GM19468 (cell line): ENCODE measurements around the gene PCBP2.
"Not testable (repeated sequence)": the region's sequence is repeated elsewhere in the genome, so short reads cannot be mapped to it uniquely, and the experiment has no call there.

Experiments
- ATAC-seq: cut with Tn5 transposase; IDR thresholded peaks from one replicate; pipeline ENCODE4 v1.9.1; 2021; ENCODE audit warnings: mild to moderate bottlenecking, moderate library complexity, moderate number of reproducible peaks; ENCODE audit not compliant: unreplicated experiment; ENCODE audit errors: extremely low read depth

Gene PCBP2

DNA sequence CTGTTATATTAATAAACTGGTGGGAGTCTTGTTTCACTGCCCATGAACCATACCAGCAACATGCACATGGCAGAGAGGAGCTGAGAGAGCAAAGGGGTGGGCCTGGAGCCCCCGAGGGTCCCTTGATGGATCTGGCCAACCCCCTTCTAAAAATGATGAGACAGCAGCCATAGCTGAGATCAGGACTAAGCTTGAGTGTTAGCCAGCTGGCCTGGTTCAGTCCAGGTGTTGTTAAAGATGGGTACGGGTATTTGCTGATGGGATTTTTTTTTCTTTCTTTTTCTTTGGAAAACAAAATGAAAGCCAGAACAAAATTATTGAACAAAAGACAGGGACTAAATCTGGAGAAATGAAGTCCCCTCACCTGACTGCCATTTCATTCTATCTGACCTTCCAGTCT, 16.0 kb downstream of the PCBP2 start:
- ATAC-seq, result no peak

- ATAC-seq, result no peak
Observed at GRCh38 chr12:53468282-53468681, 16.4 kb downstream of the PCBP2 start.

GRCh38 chr12:53472056-53472582, 20.2 kb downstream of the PCBP2 start:
- ATAC-seq, result no peak

- no peak for ATAC-seq
Observed at GRCh38 chr12:53474077-53474476, 22.2 kb downstream of the PCBP2 start.

DNA sequence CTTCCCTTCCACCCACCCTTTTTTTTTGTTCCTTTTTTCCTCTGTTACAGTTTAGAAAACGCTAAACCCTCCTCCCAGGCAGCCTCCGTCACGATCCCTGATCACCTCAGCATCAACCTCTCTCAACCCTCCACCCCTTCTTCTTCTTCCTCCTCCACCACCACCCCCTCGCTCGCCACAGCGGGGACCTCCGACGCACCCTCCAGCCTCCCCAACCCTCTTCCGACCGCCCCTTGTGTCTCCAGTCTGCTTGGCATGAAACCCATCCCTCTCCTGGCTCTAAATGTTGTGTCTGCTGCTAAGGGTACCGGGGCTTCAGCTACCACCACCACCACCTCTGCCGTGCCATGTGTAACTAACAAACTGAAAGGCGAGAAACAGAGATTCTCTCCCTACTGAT, 22.9 kb downstream of the PCBP2 start:
- no peak for ATAC-seq

GRCh38 chr12:53476769-53477209, 24.9 kb downstream of the PCBP2 start:
- no peak for ATAC-seq

DNA sequence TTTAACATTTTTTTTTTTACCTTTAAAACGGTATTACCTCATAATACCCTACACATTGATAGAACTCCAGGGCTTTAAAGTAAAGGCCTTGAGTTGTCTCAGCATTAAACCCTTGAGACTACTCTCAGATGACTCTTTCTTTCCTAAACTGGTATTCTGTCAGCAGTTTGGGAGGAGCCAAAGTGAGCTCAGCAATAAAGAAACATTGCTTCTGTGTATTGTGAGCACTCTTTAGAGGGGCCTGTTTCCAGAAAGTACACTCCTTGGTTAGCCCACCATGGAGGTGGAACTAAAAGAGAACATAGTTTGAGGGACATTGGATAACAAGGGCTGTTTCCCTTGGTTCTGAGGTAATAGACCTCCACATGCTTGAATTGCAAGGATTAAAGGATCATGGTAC, 27.0 kb downstream of the PCBP2 start:
- no peak for ATAC-seq

DNA sequence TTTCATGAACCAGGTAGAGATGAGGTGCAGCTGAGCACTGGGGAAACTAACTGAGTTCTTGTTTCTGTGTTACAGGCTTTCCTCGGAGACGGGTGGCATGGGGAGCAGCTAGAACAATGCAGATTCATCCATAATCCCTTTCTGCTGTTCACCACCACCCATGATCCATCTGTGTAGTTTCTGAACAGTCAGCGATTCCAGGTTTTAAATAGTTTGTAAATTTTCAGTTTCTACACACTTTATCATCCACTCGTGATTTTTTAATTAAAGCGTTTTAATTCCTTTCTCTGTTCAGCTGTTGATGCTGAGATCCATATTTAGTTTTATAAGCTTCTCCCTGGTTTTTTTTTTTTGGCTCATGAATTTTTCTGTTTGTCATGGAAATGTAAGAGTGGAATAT, 27.4 kb downstream of the PCBP2 start:
- ATAC-seq, result no peak

GRCh38 chr12:53480491-53481442, 28.9 kb downstream of the PCBP2 start:
- no peak for ATAC-seq

GRCh38 chr12:53481458-53481857, 29.6 kb downstream of the PCBP2 start:
- ATAC-seq, result not testable (repeated sequence)

- ATAC-seq, result no peak
Observed at GRCh38 chr12:53481939-53482586, 30.2 kb downstream of the PCBP2 start.

- no peak for ATAC-seq
Observed at GRCh38 chr12:53482626-53483168, 30.8 kb downstream of the PCBP2 start.

DNA sequence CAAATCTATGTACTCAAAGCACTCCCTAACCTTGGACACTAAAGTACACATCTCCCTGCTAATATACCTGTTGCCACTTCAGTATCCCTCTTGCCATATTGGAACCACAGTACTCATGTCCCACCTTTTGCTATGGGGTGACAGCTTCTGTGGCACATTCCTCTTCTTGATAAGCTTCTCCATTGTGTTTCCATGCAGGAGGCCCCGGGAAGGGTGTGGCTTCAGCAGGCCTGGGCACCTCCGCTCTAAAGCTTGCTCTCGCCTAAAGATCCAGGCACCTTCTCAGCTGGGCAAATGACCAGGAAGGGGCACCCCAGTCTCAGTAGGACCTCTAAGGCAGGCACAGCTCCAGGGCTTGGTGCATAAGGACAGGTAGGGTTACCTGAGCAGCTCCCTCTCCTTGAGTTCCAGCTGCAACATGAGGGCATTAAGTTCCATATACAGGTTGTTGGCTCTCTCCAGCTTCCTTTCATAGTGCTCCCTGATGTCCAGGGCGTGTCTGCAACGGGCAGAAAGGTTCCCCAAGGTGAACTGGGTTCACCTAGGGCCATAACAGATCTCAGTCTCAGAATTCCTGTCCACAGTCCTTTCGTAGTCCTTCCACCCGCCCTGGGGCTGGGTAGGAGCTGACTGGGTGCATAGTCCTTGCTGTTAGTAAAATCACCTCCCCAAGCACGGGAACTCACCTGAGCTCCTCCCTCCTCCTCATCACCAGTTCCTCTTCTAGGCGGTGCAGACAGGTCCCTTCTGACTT, 31.5 kb downstream of the PCBP2 start:
- ATAC-seq, result no peak

DNA sequence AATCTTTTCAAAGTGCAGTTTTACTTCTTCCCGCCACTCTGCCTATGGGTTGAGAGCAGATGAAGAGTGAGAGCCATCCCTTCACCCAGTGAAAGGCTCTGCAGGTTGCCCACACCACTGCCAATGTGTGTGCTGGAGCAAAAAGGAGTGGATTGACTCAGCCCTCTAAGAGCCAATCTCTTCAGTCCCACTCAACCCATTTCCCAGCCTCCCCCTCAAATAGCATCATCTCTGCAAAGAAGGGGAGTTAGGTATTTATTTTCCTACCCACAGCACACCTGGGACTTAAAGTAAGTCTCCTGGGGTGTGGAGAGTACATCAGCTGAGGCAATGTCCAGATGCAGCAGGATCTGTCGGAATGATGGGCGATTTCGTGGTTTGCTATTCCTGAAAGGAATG, 32.1 kb downstream of the PCBP2 start:
- no peak for ATAC-seq

DNA sequence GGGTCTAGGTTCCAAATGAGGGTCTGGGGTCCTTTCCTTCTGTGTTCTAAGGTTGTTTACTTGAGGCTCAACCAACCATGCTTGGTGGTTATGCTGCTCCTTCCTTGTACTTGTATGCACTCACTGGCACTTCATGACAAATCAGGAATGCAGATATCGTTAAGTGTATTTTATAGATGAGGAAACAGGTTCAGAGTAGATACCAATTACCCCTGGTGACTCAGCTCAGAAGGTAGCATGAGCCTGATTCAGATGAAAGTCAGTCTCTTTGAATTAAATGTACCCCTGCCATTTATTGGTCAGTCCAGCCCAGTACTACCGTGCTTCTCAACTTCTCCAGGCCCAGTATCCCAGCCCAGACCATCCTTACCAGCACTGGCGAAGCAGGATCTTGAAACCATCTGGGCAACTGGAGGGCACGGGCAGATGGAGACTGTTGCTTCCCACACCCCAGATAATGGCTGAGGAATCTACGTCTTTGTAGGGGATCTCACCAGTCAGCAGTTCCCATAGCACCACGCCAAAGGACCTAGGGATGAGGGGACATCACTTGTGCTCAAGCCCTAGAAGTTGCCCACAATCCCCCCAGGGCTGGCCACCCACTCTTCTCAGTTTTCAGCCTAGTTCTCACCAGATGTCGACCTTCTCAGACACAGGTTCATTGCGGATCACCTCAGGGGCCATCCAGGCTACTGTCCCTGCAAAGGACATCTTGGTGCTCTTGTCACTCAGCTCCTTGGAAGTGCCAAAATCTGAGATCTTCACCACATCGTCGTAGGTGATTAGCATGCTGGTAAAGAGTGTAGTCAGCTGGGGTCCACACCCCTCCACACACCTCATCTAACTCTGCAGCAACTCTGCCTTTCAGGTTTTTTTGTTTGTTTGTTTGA, 33.0 kb downstream of the PCBP2 start:
- no peak for ATAC-seq

DNA sequence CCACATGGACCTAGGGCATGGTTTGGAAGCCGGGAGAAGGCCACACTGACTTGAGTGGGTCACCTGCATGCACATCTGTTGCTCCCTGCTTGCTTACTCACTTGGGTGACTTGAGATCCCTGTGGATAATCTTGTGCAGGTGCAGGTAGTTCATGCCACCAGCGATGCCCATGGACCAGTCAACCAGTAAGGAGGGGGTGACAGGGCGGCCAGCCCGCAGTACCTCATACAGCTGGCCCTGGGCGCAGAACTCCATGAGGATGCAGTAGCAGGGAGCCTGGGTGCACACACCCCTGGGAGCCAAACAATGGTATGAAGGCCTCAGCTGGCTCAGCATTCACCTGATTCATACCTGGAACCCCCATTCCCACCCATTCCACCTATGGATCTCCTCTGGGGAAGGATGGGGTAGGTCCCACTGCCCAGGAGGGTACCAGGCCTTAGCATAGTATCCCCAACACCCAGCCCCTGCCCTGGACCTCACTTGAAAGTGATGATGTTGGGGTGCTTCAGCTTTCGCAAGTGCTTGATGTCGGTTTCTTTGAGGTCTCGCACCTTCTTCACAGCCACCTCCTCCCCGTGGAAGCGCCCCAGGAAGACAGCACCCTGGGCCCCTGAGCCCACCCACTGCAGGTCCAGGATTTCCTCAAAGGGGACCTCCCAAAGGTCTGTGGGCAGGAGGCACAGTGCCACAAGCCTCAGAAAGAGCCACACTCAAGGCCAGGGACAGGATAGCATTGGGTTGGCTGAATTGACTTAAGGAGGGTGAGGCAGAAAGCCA, 34.2 kb downstream of the PCBP2 start:
- ATAC-seq, result no peak

- ATAC-seq, result no peak
Observed at GRCh38 chr12:53486736-53487487, 35.0 kb downstream of the PCBP2 start.
